PFSK-1 (cell line): ENCODE data around the gene LITAF.

Experiments
- FOXP2 ChIP-seq: optimal IDR thresholded peaks from 2 replicates; pipeline ENCODE3; 2011; ENCODE audit warnings: borderline replicate concordance, control low read depth, inconsistent platforms; ENCODE audit not compliant: insufficient read depth; ENCODE audit errors: extremely low read length, extremely low read depth
- POLR2AphosphoS5 ChIP-seq: IDR thresholded peaks from 2 replicates; pipeline ENCODE4 v1.6.1; 2012; ENCODE audit warnings: low read depth, mild to moderate bottlenecking, control low read depth, low read length, moderate library complexity
- SIN3A ChIP-seq: IDR thresholded peaks from 2 replicates; pipeline ENCODE4 v1.6.1; 2012; ENCODE audit warnings: mild to moderate bottlenecking, low read length, moderate library complexity, borderline replicate concordance; ENCODE audit not compliant: insufficient read depth
- TAF1 ChIP-seq: IDR thresholded peaks from 2 replicates; pipeline ENCODE4 v1.6.1; 2012; ENCODE audit warnings: low read length, control low read depth, borderline replicate concordance; ENCODE audit not compliant: insufficient read depth
- TF ChIP-seq, protein P1 (sequence below), 2 experiments: IDR thresholded peaks; 2 replicates each; pipeline versions ENCODE4 v1.6.1 to v1.8.0; 2011 to 2012; ENCODE audit warnings: low read depth in 2 of 2, low read length in 2 of 2, control low read depth in 1 of 2, inconsistent platforms in 1 of 2, mild to moderate bottlenecking in 1 of 2, moderate library complexity in 1 of 2; ENCODE audit not compliant: insufficient read depth in 1 of 2

Gene LITAF

DNA sequence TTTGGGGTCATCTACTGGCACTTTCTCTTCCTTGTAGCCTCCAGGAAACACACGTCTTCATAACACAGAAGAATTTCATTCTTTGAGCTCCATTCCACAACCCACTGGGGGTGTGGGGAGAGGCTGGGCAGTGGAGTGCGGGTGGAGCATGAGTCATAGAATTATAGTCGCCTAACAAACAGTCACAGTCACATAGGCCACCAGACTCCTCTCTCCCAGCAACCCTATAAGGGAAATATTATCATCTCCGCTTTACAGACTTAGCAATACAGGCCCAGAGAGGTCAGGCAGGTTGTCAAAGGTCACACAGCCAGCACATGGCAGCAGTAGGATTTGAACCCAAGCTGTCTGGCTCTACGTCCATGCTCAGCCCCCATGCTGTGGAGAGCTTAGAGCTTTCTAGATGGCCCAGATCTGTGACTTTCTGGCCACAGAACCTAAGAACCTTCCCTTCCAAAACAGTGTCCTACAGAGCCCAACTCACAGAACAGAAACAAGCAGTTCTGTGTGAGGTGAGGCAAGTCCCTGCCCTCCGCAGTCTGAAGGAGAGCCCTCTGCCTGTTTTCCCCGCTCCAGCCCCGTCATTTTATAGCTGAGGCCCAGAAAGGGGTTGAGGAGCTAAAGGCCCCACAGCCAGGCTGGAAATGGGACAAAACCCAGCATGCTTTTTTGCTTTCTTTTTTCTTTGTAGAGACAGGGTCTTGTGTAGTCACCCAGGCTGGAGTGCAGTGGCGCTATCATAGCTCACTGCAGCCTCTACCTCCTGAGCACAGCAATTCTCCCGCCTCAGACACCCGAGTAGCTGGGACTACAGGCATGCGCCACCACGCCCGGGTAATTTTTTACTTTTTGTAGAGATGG, 10.7 kb upstream of the LITAF start:
- TF ChIP-seq TAF1 (no peak), SIN3A (no peak), POLR2AphosphoS5 (no peak), FOXP2 (no peak)
- TF ChIP-seq, protein P1, sequence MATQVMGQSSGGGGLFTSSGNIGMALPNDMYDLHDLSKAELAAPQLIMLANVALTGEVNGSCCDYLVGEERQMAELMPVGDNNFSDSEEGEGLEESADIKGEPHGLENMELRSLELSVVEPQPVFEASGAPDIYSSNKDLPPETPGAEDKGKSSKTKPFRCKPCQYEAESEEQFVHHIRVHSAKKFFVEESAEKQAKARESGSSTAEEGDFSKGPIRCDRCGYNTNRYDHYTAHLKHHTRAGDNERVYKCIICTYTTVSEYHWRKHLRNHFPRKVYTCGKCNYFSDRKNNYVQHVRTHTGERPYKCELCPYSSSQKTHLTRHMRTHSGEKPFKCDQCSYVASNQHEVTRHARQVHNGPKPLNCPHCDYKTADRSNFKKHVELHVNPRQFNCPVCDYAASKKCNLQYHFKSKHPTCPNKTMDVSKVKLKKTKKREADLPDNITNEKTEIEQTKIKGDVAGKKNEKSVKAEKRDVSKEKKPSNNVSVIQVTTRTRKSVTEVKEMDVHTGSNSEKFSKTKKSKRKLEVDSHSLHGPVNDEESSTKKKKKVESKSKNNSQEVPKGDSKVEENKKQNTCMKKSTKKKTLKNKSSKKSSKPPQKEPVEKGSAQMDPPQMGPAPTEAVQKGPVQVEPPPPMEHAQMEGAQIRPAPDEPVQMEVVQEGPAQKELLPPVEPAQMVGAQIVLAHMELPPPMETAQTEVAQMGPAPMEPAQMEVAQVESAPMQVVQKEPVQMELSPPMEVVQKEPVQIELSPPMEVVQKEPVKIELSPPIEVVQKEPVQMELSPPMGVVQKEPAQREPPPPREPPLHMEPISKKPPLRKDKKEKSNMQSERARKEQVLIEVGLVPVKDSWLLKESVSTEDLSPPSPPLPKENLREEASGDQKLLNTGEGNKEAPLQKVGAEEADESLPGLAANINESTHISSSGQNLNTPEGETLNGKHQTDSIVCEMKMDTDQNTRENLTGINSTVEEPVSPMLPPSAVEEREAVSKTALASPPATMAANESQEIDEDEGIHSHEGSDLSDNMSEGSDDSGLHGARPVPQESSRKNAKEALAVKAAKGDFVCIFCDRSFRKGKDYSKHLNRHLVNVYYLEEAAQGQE (IDR thresholded peaks at IDR 0.05; ENCODE audit: insufficient read depth in 1 of 2, low read depth in 2 of 2, low read length in 2 of 2): no peak

DNA sequence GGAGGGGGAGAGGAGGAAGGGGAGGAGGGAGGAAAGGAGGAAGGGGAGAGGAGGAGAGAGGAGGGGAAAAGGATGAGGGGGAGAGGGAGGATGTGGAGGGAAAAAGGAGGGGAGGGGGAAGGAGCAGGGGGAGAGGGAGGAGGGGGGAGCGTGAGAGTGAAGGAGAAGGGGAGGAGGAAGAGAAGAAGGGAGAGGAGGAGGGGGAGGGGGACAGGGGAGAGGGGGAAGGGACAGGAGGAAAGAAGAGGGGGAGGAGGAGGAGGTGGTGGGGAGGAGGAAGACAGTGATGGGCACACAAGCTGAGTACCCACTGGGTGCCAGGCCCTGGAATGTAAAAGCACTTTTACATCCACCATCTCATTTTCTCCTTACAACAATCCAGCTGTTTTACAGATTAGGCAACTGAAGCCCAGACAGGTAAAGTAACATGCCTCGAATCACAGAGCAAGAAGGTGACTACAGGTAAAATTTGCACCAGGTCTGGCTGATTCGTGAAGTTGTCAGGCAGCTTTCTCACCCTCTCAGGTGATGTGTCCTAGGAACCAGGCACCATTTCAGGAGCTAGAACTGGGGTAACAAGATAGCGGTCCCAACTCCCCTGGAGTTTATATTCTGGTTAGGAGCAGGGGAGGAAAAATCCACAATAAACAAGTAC, 10.0 kb upstream of the LITAF start:
- TF ChIP-seq, protein P1 (IDR thresholded peaks at IDR 0.05; ENCODE audit: insufficient read depth in 1 of 2, low read depth in 2 of 2, low read length in 2 of 2): no peak
- no peak for TF ChIP-seq POLR2AphosphoS5
- TF ChIP-seq TAF1: no peak
- no peak for TF ChIP-seq SIN3A
- TF ChIP-seq FOXP2: no peak

GRCh38 chr16:11593581-11593980, 6.9 kb upstream of the LITAF start:
- TF ChIP-seq FOXP2: no peak
- no peak for TF ChIP-seq SIN3A
- no peak for TF ChIP-seq TAF1
- no peak for TF ChIP-seq POLR2AphosphoS5
- TF ChIP-seq, protein P1 (IDR thresholded peaks at IDR 0.05; ENCODE audit: insufficient read depth in 1 of 2, low read depth in 2 of 2, low read length in 2 of 2): no peak

DNA sequence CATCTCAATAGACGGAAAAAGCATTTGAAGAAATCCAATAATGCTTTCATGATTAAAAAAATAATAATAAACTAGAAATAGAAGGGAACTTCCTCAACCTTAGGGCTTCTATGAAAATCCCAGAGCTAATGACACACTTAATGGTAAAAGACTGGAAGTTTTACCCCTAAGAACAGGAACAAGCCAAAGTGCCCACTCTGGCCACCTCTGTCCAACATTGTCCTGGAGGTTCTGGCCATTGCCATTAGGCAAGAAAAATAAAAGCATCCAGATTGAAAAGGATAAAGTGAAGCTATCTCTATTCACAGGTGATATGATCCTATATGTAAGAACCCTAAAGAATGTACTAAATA, 2.5 kb upstream of the LITAF start:
- TF ChIP-seq SIN3A (no peak), TAF1 (no peak), POLR2AphosphoS5 (no peak), FOXP2 (no peak)
- TF ChIP-seq, protein P1 (IDR thresholded peaks at IDR 0.05; ENCODE audit: insufficient read depth in 1 of 2, low read depth in 2 of 2, low read length in 2 of 2): no peak
